Smooth muscle cell (in vitro differentiated cells): Measurements from ENCODE around the gene RNF112. TPM values are rescaled to one million over a fixed set of nuclear protein-coding genes. Genes with fewer than 3 reads are reported as not detected.

Source experiments
- DNase-seq: peaks from one replicate; lab custom pipeline; 2025; ENCODE audit not compliant: unreplicated experiment; lab: John Stamatoyannopoulos, UW
- H2AFZ ChIP-seq: fragments of 200-600 bp; sonication (generic); 2 replicates; pipeline ENCODE4 v1.6.0; 2016; ENCODE audit warnings: antibody characterized with exemption, low read depth, mild to moderate bottlenecking
- H3F3A ChIP-seq: fragments of 200-600 bp; sonication (generic); 2 replicates; pipeline ENCODE4 v1.6.0; 2017; ENCODE audit warnings: antibody characterized with exemption, low read depth
- H3K27ac ChIP-seq: fragments of 200-600 bp; sonication (generic); 2 replicates; pipeline ENCODE4 v1.5.1; 2016; ENCODE audit warnings: low read depth, mild to moderate bottlenecking
- H3K27me3 ChIP-seq: fragments of 200-600 bp; sonication (generic); 2 replicates; pipeline ENCODE4 v1.6.1; 2016; ENCODE audit warnings: low read depth, mild to moderate bottlenecking
- H3K36me3 ChIP-seq: fragments of 200-600 bp; sonication (generic); 2 replicates; pipeline ENCODE4 v1.5.1; 2016; ENCODE audit warnings: low read depth
- H3K4me1 ChIP-seq: fragments of 200-600 bp; sonication (generic); 2 replicates; pipeline ENCODE4 v1.5.1; 2016; ENCODE audit warnings: low read depth
- H3K4me2 ChIP-seq: fragments of 200-600 bp; sonication (generic); 2 replicates; pipeline ENCODE4 v1.6.0; 2016; ENCODE audit warnings: mild to moderate bottlenecking
- H3K4me3 ChIP-seq: fragments of 200-600 bp; sonication (generic); 2 replicates; pipeline ENCODE4 v1.5.1; 2016; ENCODE audit warnings: mild to moderate bottlenecking
- H3K79me2 ChIP-seq: fragments of 200-600 bp; sonication (generic); 2 replicates; pipeline ENCODE4 v1.6.0; 2016; ENCODE audit warnings: low read depth, mild to moderate bottlenecking
- H3K9ac ChIP-seq: fragments of 200-600 bp; sonication (generic); 2 replicates; pipeline ENCODE4 v1.6.0; 2016; ENCODE audit warnings: low read depth
- H3K9me3 ChIP-seq: fragments of 200-600 bp; sonication (generic); replicated peaks from 2 replicates; pipeline ENCODE4 v1.5.1; 2016; ENCODE audit warnings: low read depth
- H4K20me1 ChIP-seq: fragments of 200-600 bp; sonication (generic); 2 replicates; pipeline ENCODE4 v1.6.0; 2016; ENCODE audit warnings: low read depth
- CTCF ChIP-seq: fragments of 200-600 bp; sonication (generic); IDR thresholded peaks from 2 replicates; pipeline ENCODE4 v1.5.1; 2017; ENCODE audit warnings: borderline replicate concordance, mild to moderate bottlenecking, antibody characterized with exemption; ENCODE audit not compliant: insufficient read depth, poor library complexity, severe bottlenecking
- WGBS: methylation state at CpG from one replicate; pipeline ENCODE4 v1.1.7; 2016; ENCODE audit warnings: low lambda C conversion rate; 5-methylcytosine and 5-hydroxymethylcytosine counted together
- polyA plus RNA-seq: library from polyadenylated mRNA; unstranded; fragments of >200 nt; fragmentation: Nextera tagmentation; extraction: Ambion mirVana; gene quantifications from 2 replicates; pipeline ENCODE4 v1.2.1, GENCODE V29; 2016
- total RNA-seq: library from RNA; depleted of rRNA; stranded (reverse); fragments of >200 nt; gene quantifications from 2 replicates; pipeline ENCODE4 v1.2.3, GENCODE V29; 2014

RNF112 gene
- total and polyA plus RNA-seq, 2 experiments from 2014 or later, result 4.6 to 7.2 TPM

DNA sequence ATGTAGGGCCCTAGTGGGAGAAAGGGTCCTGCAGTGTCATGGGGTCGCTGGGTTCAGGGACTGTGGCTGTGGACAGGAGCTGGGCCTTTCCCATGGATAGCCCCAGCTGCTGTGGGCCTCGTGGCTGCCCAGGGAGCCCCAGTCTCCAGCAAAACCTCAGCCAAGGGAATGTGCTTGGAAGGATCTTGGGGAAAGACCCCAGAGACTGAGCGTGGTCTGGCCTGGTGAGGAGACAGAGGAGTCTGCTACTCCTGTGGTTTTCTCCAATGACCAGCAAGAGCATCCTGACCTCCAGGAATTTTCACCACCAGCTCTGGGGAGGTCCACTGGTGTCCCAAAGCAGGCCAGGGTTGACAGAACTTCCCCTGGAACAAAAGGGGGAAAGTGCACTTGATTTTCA, 42.3 kb downstream of the RNF112 start:
- Histone ChIP-seq H3K9me3 (no peaks in the 10 kb centered on the region), H3K4me3 (no peak overlapping the region), H4K20me1 (no peaks in the 10 kb centered on the region), H3K9ac (no peak overlapping the region), H3K79me2 (no peaks in the 10 kb centered on the region), H3K27me3 (no peaks in the 10 kb centered on the region), H3K4me1 (peaks cover 22% of the 10 kb centered on the region), H2AFZ (no peak overlapping the region), H3F3A (peaks cover 2% of the 10 kb centered on the region), H3K4me2 (no peak overlapping the region), H3K27ac (no peak overlapping the region), H3K36me3 (no peaks in the 10 kb centered on the region)
- 90% methylated on average over 3 of the region's 3 CpGs for WGBS
- TF ChIP-seq CTCF, result no peak
- DNase-seq, result no peak

- no peaks in the 10 kb centered on the region for H3K27me3 ChIP-seq
- no peaks in the 10 kb centered on the region for H3K9me3 ChIP-seq
- 59% methylated on average over 2 of the region's 2 CpGs for WGBS
- no peak overlapping the region for H3K27ac ChIP-seq
- H4K20me1 ChIP-seq, result no peaks in the 10 kb centered on the region
- no peak overlapping the region for H2AFZ ChIP-seq
- no peak for DNase-seq
- H3K4me2 ChIP-seq, result no peak overlapping the region
- H3K9ac ChIP-seq, result no peak overlapping the region
- H3K79me2 ChIP-seq, result no peaks in the 10 kb centered on the region
- H3K4me1 ChIP-seq, result peaks cover 28% of the 10 kb centered on the region
- H3F3A ChIP-seq, result no peaks in the 10 kb centered on the region
- TF ChIP-seq CTCF, result no peak
- H3K4me3 ChIP-seq, result no peak overlapping the region
- H3K36me3 ChIP-seq, result no peaks in the 10 kb centered on the region
Measured at GRCh38 chr17:19454074-19454473, 43.0 kb downstream of the RNF112 start.

DNA sequence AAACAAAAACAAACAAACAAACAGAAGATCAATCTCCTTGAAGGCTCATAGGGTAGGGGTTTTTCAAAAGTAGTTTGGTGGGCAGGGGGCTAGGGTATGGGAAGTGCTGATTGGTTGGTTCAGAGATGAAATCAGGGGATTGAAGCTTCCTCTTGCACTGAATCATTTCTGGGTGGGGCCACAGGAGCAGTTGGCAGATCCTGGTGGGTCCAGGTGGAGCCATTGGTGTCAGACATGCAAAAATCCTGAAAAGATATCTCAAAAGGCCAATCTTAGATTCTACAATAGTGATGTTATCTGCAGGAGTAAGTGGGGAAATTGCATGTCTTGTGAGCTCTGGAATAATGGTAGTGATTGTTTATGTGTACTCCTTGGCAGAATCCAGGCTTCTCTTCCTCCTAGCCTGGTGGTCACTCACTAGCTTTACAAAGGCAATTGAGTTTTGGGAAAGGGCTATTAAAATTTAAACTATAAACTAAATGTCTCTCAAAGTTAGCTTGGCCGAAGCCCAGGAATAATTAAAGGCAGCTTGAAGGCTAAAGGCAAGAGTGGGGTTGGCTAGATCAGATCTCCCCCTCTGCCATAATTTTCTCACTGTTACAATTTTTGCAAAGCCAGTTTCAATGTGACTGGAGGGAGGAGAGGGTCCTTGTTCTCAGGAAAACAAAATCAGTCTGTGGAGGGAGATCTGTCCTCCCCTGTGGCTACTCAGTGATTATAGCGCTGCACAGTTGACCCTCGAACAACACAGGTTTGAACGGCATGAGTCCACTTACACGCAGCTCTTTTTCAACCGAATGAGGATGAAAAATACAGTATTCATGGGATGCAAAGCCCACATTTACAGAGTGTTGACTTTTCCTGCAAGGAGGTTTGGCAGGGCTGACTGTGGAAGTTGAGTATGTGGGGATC, 45.2 kb downstream of the RNF112 start:
- WGBS, result 80% methylated on average over 6 of the region's 6 CpGs
- H3K9me3 ChIP-seq, result no peaks in the 10 kb centered on the region
- no peaks in the 10 kb centered on the region for H4K20me1 ChIP-seq
- H3K4me3 ChIP-seq, result no peak overlapping the region
- H3K9ac ChIP-seq, result no peak overlapping the region
- H3K36me3 ChIP-seq, result no peaks in the 10 kb centered on the region
- DNase-seq, result no peak
- no peaks in the 10 kb centered on the region for H3F3A ChIP-seq
- H2AFZ ChIP-seq, result no peak overlapping the region
- H3K4me2 ChIP-seq, result no peak overlapping the region
- no peak overlapping the region for H3K27ac ChIP-seq
- no peaks in the 10 kb centered on the region for H3K27me3 ChIP-seq
- no peaks in the 10 kb centered on the region for H3K79me2 ChIP-seq
- H3K4me1 ChIP-seq, result peaks cover 34% of the 10 kb centered on the region
- no peak for TF ChIP-seq CTCF

- Histone ChIP-seq H3K9me3 (no peaks in the 10 kb centered on the region), H4K20me1 (no peaks in the 10 kb centered on the region), H3K9ac (no peak overlapping the region), H3K27me3 (no peaks in the 10 kb centered on the region), H3K79me2 (no peaks in the 10 kb centered on the region), H3K27ac (no peak overlapping the region), H3K36me3 (no peaks in the 10 kb centered on the region), H3K4me3 (no peak overlapping the region), H3F3A (no peaks in the 10 kb centered on the region), H2AFZ (no peak overlapping the region), H3K4me1 (peaks cover 34% of the 10 kb centered on the region), H3K4me2 (no peak overlapping the region)
- TF ChIP-seq CTCF, result no peak
- 67% methylated on average over 3 of the region's 3 CpGs for WGBS
- DNase-seq, result no peak
Measured at GRCh38 chr17:19457046-19457445, 46.0 kb downstream of the RNF112 start.
